DMS153 (cell line): Measurements from ENCODE around the gene PARP11.
"Not testable (repeated sequence)": the region's sequence is repeated elsewhere in the genome, so short reads cannot be mapped to it uniquely, and the experiment has no call there.

Experiments
- DNase-seq: peaks from one replicate; lab custom pipeline; 2025; lab: John Stamatoyannopoulos, UW

PARP11 gene

DNA sequence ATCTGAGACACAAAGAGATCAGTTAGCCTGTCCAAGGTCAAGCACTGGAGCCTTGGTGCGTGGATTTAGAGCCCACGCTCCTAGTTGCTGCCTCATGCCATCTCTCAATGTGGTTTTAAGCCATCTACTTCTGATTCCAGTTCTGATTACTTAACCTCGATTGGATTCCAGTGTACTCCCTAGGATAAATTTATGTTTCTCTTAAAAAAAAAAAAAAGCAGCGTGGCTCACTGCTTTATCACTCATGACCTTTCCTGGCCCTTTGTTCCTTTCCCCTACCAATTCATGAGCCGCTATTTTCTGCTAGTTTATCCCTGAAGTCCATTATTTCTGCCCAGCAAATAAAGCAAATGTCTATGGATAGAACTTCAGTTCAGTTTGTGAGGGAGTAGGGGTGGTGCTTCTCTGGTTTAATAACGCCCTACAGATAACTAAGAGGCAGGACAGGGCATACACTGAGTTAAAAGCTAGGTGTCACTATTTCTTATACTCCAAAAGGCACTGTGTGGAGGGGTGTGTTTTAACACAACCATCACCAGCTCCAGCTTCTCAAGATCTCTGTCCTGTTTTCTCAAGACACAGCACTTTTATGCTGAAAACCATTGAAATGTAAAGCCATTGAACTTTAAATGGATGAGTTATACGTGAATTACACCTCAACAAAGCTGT is 9.8 kb upstream of the PARP11 start:
- no peak for DNase-seq

DNA sequence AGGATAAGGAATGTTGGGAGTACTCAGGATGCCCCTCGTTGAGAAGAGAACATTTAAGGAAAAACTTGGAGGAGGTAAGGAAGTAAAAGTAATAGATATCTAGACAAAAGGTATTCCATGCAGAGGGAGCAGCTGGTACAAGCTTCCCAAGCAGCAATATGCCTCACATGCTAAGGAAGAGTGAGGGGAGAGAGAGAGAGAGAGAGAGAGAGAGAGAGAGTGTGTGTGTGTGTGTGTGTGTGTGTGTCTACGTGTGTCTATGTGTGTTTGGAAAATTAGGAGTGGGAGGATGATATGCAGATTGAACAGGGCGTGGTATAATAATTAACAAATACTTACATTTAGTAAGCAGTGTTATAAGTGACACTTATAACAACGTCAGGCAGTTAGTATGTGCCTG is 9.2 kb upstream of the PARP11 start:
- no peak for DNase-seq

DNA sequence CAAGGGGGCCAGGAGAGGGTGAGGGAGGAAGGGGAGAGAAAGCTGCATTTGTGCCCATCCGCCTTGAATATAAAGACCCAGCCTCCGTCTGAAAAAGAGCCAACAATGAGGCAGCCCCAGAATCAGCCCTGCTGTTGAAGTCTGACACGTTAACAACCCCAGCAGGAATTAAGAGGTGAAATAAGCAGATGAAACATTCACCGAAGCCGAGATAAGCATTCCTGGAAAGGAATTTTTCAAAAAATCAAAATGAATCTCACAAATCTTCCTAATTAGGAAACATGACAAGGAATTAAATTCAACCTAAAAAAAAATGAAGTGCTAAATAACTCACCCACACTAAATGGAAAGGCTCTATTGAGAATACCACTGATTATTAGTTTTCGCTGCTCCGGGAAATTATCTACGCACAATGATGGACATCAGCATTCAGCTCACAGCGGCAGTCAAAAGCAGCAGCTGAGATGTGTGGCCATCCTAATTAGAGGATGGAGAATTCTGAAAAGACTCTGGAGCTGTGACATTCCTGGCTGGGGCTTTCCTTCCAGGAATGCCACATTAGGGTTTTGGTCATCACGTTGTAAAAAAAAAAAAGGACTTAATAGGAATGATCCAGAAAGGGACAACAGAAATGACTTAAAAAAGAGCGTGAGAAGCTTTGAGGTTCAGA is 8.2 kb upstream of the PARP11 start:
- no peak for DNase-seq

DNA sequence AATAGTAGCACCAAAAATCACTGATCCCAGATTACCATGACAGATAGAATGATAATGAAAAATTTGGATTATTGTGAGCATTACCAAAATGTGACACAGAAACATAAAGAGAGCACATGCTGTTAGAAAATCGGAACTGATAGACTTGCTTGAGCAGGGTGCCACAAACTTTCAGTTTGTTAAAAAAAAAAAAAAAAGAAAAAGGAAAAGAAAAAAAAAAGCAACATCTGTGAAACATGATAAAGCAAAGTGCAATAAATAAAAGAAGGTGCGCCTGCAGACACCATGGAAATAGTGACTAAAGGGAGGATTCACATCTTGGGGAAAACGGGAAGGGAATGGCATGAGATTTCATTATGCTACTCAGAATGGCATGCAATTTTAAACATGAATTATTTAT is 6.6 kb upstream of the PARP11 start:
- no peak for DNase-seq

DNA sequence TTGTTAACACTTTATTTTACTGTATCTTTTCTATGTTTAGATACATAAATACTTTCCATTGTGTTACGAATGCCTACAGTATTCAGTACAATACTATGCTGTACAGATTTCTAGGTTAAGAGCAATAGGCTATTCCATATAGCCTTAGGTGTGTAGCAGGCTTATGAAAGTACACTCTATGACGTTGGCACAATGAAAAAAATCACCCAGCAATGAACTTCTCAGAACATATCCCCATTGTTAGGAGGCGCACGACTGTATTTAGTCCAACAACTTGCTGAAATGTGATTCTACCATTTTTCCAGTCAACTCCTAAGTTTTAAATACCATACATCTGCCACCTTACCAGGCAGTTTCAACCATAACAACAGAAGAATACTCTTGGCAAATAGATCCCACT is 1.8 kb downstream of the PARP11 start:
- no peak for DNase-seq

DNA sequence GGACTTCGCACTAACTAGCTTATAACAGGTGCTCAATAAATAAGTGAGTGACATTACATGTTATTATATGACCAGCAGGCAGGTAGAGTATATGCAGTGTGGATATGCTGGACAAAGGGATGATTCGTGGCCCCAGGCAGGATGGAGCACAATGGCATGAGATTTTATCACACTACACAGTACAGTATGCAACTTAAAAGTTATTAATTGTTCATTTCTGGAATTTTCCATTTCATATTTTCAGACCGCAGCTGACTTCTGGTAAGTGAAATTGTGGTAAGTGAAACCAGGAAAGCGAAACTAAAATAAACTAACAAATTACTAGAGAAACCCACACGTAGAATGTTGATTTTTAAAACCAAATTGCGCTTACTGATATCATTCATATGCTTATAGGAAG is 3.3 kb downstream of the PARP11 start:
- no peak for DNase-seq

DNA sequence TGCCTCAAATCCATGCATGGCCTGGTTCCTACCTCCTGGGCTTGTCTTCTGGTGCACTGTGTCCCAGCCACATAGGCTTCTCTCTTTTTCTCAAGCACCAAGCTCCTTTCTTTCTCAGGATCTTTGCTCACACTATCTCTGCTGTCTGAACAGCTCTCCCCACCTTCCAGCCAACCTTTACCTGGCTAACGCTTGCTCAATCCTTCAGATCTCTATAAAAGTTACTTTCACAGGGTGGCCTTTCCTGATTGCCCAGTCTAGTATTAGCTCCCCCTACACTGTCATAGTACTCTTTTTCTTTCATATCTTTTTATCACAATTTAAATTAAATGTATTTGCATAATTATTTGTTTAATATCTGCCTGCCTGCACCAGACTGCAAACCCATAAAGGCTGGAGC is 3.8 kb downstream of the PARP11 start:
- no peak for DNase-seq

DNA sequence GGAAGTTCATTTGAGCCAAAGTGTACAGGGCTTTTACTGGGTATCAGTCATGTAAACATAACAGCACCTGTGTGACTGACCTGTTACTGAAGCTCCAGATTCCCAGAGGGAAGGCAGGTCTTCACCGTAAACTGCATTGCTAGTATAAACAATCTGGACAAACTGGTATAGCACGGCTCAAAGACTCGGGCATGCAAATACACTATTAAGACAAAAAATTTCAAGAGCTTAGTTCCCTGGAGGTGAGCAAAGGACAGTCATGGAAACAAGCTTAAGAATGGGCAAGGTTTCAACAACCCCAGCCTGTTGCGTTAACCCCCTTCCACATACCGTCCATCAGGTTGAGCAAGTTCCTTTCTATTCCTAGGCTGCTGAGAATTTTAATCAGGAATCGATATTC is 9.4 kb downstream of the PARP11 start:
- no peak for DNase-seq

DNA sequence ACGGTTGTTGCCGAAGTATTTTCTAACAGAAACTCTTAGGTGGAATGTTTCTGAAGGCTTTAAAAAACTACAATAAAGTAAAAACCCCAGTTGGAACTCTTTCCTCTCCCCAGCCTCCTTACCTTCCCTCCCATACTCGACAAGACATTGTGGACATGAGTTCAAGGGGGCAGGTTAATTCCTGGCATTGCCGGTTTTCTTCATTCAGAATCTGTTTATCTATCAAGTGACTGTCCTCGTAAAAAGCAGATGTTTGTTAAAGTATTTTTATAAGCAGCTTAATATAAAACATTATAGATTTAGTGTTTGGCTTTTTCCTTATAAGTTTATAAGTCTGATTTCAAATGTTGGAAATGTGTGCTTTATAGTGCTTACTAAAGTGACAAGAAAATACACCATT is 30.7 kb downstream of the PARP11 start:
- DNase-seq = no peak

DNA sequence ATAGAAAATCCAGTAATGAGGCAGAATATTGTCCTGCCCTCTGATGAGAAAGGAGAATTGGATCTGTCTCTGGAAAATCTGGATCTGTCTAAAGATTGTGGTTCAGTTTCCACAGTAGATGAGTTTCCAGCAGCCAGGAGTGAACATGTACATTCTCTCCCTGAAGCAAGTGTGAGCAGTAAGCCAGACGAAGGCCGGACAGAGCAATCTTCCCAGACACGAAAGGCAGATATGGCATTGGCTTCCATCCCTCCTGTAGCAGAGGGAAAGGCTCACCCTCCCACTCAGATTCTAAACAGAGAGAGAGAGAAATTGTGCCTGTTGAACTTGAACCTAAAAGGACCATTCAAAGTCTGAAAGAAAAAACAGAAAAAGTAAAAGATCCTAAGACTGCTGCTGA is 31.4 kb downstream of the PARP11 start:
- DNase-seq = no peak

DNA sequence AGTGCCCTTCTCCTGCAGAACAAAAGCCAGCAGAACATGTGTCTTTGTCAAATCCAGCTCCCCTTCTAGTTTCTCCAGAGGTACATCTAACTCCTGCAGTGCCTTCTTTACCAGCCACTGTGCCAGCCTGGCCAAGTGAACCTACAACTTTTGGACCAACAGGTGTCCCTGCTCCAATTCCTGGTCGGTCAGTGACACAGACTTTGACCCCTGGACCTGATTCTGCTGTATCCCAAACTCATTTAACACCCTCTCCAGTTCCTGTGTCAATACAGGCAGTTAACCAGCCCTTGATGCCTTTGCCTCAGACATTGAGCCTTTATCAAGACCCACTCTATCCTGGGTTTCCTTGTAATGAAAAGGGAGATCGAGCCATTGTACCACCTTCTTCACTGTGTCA is 32.4 kb downstream of the PARP11 start:
- not testable (repeated sequence) for DNase-seq

DNA sequence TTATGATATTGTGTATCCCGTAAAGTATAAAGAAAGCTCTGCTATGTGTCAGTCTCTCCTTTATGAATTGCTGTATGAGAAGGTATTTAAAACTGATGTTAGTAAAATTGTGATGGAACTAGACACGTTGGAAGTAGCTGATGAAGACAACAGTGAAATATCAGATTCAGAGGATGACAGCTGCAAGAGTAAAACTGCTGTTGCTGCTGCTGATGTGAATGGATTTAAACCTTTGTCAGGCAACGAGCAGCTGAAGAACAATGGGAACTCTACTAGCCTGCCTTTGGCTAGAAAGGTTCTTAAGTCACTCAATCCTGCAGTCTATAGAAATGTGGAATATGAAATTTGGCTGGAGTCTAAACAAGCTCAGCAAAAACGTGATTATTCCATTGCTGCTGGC is 33.5 kb downstream of the PARP11 start:
- DNase-seq = not testable (repeated sequence)

DNA sequence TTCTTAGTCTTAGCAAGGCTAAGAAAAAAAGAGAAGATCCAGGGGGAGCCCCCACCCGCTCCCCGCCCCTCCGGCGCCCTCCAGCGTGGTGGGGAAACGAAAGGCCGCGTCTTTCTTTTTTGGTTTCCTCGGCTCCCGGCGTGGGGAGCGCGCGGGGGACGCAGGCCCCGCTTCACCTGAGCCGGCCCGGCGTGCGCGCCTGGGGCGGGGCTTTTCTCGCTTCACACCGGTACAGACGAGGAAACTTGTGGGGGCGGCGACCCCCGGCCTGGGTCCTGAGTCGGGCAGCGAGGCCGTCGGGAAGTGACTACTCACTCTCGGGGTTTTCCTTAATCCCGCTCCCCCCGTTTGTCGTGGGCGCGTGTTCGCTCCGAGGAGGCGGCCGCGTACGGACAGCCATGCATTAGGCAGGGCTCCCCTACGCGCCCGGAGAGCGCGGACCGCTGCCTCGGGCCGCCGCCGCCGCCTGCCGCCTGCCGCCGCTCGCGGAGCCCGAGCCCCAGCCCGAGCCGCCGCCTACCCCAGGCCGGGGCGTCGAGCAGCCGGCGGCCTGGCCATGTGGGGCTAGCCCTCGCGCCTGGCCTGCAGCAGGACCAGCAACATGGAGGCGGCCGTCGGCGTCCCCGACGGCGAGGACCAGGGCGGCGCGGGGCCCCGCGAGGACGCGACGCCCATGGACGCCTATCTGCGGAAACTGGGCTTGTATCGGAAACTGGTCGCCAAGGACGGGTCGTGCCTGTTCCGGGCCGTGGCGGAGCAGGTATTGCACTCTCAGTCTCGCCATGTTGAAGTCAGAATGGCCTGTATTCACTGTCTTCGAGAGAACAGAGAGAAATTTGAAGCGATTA is 34.3 kb downstream of the PARP11 start:
- DNase-seq = not testable (repeated sequence)

DNA sequence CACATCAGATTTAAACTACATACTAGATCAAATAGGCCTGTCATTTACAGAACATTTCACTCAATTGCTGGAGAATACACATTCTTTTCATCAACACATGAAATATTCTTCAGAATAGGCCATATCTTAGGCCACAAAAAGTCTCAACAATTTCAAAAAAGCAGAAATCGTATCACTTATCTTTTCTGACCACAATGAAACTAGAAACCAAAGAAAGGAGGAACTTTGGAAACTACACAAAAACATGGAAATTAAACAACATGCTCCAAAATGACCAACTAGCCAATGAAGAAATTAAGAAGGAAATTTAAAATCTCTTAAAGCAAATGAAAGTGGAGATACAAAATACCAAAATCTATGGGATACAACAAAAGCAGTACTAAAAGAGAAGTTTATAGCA is 35.1 kb downstream of the PARP11 start:
- DNase-seq = no peak

DNA sequence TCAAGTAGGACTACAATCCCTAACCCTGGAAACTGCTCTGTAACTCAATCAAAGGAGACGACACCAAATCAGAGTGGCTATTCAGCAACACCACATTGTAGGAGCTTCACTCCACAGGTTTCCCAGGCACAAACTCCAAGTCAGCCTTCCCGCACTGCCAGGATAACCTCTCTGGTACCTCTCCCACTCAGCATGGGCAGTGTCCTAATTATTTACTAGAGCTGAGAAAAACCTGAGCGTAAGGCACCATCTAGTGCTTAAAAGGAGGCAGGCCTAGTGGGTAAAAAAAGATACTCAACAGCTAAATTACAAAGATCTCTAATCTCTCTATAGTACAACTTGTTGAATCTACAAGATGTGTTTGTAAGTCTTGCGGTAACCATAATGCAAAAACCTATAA is 36.1 kb downstream of the PARP11 start:
- no peak for DNase-seq

DNA sequence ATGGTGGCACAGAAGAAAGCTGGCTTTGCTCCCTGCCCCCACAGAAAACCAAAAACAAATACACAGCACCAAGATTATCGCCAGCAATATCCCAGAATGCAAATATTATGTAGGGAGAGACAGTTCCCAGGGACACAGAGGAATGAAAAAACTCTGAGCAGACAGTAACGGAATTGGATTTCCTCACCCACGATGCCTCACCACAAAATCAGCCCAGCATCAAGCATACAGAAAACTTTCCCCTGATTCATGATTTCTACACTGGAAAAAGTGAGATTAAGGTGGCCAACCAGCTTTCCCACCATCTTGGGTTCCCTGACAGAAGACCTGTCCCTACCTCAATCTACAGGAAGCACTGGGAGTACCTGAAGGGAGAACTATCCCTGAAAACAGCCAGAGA is 36.6 kb downstream of the PARP11 start:
- DNase-seq = no peak

DNA sequence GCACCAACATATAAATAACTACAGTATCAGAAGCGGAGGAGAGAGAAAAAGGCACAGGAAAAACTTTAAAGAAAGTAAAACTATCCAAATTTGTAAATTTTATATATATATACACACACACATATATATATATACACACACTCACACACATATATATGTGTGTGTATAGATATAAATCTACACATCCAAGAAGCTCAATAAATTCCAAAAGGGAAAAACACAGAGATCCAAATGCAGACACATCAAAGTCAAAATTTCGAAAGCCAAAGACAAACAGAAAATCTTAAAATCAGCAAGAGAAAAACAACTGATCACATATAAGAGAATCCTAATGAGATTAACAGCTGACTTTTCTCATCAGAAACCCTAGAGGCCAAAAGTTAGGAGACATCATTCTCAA is 37.3 kb downstream of the PARP11 start:
- DNase-seq = no peak

DNA sequence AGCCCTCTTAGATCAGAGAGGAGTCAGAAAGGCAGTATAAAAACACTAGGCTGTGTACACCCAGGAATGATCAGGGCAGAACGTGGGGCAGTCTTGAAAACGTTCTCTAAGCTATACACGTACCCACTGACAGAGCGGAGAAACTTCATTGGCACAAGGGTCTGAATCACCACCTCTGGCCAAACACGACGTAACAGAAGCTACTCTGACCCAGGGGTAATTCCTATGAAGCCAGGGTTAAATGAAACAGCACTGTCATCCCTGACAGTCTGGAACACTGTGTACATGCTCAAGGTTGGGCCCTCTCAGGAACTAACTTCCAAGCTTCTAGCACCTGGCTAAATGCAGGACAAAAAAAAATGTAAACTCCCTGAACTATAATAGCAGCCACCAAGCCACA is 38.4 kb downstream of the PARP11 start:
- DNase-seq = no peak

DNA sequence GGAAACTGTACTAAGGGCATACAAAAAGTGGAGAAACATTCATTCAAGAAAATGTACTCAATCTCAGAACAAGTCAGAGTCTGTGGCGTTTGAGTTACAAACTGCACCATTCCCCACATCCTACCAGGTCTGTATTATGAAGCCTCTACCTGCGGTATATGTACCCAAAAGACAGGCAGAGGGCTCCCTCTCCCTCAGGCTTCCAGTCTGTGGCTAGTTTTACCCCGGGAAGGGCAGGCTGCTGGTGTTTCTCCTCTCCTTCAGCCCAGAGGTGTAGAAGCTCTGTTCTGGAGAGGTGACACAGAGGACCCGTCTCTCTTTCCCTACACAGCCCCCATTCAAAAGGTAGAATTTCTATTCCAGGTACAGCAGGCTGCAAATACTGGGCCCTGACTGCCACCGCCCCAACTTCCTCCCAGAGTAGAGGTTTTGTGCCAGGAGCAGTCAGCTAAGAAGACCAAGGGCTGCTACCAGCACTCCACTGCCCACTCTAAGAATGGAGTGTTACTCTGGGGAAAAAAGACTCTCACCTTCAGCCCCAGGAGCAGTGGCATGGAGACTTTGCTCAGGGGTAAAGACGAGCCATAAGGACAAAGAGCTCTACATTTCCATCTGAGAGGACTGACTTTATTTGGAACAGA is 39.4 kb downstream of the PARP11 start:
- DNase-seq = no peak

DNA sequence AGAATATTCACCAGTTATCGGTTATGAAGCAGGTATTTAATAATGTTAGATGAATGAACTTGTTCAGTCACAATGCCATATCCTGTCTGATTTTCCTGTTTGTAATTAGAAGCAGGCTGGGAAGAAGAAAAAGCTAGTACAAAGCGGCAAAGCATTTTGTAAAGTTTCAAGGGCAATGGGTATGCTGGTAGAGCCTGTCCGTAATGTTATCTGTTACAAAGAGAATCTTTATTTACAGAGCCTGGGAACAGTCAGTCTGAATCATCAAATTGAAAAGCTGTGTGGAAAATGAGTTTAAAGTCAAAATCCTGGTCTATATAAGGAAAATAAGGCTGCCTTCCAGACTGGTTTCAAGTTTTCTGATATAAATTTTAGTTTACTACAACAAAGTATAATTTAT is 40.5 kb downstream of the PARP11 start:
- no peak for DNase-seq

DNA sequence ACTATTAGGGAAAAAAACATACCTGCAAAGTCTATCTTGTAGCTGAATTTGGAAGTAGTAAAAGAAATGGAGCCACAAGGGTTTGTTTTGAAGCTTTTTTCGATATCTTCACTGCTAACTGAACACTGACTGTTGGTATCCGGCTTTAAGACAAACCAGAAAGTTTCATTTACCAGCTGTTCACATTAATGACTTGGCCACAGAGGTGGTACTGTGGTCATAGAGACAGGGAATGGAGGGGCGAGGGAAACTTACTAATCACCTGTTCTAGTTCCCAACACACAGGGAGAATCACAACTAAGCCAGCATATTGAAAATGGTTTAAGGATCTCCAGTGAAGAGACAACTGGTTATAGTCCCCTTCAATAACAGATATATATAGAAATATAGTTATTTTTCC is 44.3 kb downstream of the PARP11 start:
- no peak for DNase-seq

DNA sequence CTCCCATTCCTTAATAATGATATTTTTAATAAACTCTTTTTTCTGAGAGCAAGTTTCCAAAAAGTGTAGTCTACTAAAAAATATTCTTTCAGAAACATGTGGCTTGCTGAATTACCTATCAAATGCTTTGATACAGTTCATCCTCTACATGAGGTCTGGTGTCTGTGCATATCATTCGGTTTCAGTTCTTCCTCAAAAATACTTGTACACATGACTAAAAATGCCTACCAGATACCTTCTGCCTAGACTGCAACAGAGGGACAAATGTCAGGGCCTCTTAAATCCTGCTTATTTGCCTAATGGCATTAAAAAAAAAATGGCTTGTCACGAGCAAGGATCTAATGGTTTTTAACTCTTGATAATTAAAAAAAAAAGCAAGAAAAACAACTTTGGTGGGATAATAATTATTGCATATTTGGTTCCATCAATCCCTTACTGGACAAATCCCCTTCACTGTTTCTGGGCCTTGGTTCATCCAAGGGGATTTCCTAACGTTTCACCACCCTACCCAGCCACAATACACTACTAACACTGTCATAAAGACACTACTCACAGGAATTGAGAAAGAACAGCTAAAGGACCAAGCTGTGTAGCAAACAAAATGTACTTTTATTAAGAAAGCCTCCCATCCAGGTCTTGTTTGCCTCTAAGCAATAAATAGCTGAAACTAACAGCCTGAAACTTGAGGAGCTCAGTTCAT is 45.7 kb downstream of the PARP11 start:
- no peak for DNase-seq
